Middle frontal gyrus (tissue), 1 donor: ENCODE measurements around the gene KRT86.
A peak's percentile ranks its signal among the peaks of the same experiment; 100 is the strongest.
"Not testable (repeated sequence)": the region's sequence is repeated elsewhere in the genome, so short reads cannot be mapped to it uniquely, and the experiment has no call there.

Experiments
- DNase-seq: peaks from one replicate; pipeline ENCODE4 v3.0.0-alpha.2; 2015; ENCODE audit warnings: low spot score; ENCODE audit errors: extremely low spot score

KRT86 gene

DNA sequence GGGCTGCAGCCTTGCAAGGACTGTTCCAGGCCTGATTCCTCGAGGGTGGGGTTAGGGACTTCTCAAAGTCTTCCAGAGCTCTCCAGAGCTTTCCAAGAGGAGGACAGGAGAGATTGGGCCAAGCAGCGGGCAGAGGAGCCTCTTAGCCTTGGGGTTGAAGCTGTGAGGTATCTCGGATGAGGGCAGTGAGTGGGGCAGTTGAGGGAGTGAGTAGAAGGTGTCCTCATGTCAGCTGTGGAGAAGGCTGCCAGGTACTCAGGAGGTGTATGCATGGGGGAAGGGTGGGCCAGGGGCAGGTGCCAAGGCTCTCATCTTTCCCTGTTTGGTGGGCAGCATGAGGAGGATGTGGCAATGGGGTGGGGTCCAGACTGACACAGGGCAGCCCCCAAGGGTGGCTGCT is 39.0 kb downstream of the KRT86 start:
- DNase-seq = no peak

DNA sequence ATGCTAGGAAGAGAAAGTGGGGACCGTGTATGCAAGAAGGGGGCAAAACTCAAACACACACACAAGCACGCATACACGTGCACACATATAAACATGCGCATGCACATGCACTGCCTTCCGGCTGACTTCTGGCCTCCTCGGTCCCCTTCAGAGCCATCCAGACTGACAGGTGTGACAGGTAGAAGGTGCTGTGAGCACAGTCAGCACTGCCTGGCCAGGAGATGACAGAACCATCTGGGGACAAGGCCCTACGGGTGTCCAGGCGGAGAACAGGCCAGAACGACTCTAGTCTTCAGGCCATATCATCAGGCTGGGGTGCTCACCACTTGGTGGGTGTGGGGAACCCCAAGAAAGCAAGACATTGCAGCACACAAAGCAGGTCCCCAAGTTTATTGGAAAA is 39.5 kb downstream of the KRT86 start:
- DNase-seq = no peak

DNA sequence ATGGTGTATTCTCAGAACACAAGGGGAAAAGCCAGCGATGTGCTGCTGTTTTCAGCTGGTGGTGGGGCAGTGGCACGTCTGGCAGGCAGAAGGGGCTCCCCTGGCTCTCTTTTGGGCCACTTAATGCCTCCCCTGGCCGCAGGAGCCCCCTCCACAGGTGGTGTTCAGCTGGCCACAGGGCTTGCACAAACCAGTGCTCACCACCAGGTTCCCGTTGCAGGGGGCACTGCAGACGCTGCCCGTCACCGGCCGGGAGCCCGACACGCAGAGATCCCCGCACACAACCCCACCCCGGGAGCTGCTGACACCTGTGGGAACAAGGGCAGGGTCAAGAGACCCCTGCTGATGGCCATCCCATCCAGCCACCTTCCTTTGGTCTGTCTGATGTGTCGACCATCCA is 40.1 kb downstream of the KRT86 start:
- DNase-seq = no peak

DNA sequence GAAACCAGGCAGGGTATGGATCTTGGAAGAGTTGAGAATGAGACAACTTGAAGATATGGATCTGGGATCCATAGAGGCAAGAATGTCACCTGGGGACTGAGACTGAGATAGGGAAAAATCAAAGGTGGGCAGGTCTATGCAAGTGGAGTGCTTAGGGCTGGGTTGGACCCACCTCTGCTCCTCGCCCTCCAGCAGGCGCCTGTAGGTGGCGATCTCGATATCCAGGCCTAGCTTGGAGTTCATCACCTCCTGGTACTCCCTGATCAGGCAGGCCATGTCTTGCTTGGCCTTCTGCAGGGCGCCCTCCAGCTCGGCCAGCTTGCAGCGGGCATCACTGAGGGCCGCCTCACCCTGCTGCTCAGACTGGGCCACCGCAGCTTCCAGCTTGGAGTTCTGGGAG is 41.3 kb downstream of the KRT86 start:
- DNase-seq = not testable (repeated sequence)

DNA sequence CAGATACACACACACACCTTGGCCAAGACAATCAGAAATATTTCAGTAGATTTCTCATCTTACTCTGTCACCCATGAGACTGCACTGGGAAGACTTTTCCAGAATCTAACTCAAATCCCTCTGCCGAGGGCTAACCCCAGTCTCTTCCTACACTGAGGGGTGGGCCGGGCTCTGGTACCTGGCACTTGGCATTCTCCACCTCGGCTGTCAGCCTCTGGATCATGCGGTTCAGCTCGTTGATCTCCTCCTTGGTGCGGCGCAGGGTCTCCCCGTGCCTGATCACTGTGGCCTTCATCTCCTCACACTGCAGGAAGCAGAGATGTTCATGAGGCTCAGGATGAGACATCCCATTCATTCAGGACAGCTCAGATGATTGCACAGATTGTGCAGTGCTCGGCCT is 41.8 kb downstream of the KRT86 start:
- no peak for DNase-seq

DNA sequence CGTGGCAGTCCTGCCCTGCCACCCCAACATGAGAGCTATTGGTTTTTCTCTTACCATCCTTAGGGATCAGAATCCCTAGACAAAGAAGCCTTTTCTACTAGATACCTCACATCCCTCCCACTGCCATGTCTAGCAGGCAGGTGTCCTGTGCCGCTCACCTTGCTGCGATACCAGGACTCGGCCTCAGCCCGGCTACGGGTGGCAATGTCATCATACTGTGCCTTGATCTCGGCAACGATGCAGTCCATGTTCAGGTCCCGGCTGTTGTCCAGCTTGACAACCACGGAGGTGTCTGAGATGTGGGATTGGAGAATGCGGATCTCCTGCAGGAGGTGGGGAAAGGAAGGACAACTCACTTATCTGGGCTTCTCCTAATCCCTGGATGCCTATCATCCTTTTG is 42.3 kb downstream of the KRT86 start:
- no peak for DNase-seq

DNA sequence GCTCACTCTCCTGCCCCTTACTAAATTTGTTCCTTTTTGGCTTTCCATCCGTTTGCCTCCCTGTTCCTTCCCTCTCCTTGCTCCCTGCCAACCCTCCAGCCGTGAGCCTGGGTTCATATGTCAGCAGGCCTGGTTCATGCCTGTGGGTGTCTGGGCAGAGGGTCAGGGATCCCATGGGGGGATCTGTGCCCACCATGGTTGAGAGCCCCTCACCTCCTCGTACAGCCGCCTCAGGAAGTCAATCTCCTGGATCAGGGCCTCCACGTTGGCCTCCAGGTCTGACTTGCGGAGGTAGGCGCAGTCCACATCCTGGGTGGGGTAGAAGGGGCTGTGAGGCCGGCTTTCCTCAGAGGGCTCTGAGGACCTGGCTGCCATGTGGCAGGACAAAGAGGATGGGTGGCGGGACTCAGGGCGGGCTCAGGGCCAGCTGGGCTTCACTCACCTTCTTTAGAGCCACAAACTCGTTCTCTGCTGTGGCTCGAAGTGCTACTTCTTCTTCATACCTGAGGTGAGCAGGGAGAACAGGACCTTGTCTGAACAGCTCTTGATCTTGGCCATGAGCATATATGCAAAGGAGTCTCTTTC is 43.1 kb downstream of the KRT86 start:
- DNase-seq = no peak

DNA sequence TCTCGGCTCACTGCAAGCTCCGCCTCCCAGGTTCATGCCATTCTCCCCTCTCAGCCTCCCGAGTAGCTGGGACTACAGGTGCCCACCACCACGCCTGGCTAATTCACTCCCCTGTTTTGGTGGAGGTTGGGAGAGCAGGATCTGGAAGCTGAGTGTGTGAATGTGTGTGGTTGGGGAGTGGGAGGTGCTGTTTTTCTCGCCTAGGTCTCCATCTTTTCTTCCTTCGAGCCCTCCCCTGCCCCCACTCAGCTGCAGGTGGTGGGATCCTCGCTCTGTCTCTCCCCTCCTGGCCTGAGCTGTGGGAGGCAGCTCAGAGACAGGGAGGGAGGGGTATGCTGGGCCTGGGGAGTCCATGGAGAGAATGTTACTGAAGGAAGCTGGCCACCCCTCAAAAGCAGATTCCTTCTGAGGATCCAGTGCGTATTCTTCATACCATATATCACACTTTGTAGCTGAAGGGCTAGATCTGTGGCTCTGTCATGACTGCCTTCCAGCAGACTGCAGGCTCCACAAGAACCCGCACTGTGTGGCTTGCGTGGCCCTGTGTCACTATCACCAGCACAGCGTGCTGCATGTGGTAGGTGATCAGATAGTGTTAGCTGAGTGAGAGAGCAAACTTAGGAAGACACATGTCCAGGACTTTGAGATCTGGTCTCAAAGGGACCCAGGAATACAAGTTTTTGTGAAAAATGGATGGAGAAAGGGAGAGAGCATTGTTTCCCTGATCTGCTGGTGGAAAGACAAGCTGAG is 44.0 kb downstream of the KRT86 start:
- no peak for DNase-seq

DNA sequence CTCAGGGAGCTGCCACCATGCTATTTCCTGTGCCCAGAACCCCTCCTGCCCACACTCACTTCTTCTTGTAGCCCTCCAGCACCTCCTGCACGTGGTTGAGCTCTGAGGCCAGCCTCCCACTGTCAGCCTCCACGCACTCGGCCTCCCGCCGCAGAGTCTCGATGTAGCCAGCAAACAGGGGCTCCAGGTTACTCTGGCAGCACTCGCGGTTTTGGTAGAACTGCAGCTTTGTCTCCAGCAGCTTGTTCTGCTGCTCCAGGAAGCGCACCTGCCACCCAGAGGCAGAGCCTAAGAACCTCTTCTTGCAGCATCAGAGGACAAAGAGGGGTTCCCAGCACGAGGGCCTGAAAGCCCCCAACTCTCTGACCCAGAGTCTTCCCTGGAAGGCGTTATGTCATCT is 44.7 kb downstream of the KRT86 start:
- DNase-seq = no peak

DNA sequence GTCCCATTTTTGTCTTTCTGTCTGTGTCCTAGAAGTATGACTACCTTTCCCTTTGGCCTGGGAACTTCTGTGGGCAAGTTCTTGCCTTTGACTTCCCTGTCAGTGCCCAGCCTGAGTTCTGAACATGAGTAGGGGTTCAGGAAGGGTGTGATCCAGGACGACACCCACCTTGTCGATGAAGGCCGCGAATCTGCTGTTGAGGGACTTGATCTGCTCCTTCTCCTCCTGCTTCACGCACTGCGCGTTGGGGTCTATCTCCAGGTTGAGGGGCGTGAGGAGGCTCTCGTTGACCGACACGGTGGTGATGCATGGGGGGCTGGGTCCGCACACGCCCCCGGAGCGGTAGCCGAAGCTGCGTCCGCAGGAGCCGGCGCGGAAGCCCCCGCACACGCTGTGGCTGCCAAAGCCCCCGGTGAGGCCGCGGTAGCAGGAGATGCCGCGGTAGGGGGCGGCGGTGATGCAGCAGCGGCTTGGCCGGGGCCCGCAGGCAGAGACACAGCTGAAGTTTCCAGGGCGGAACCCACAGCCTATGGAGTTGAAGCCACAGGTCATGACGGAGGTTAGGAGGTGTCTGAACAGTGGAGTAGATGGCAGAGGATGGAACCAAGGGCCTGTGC is 46.4 kb downstream of the KRT86 start, which contains the start of gene KRT83:
TSS of gene KRT83 (minus strand) at position 615 of the 617 bp plus-strand sequence. CDS start at position 552, 63 bp downstream.
- no peak for DNase-seq

DNA sequence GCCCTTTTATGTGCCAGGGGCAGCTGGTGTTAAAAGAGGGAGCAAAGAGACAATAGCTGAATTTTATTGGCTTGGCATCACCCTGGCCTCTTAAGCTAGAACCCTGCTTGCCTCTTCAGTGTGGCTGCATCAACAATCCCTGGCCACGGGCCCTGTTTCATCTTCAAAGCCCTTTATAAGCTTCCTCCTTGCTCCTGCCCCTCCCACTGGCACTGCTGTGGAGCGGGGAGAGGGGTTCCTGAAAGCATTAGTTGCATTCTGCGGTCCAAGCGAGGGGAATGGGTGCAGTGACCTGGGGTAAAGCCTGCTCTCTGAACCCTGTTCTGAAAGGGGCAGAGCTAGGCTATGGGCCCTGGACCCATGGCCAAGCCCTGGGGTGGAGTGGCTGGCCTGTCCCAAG is 47.0 kb downstream of the KRT86 start:
- no peak for DNase-seq

DNA sequence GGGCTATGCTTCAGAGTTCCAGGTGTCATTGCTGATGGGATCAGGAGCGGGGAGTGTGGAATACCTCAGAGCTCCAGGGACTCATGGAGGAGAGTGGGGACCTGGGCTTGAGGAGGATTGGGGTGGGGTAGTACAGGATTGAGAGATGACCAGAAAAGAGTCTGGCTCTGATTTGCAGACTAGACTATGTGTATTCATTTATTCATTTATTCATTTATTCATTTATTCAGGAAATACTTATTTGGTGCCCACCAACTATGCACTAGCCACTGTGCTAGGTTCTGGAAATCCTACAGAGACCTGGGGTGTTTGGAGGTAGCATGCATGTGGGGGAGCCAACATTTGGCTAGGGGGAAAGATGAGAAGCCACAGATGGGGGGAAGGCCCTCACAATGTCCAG is 47.6 kb downstream of the KRT86 start:
- DNase-seq = no peak

DNA sequence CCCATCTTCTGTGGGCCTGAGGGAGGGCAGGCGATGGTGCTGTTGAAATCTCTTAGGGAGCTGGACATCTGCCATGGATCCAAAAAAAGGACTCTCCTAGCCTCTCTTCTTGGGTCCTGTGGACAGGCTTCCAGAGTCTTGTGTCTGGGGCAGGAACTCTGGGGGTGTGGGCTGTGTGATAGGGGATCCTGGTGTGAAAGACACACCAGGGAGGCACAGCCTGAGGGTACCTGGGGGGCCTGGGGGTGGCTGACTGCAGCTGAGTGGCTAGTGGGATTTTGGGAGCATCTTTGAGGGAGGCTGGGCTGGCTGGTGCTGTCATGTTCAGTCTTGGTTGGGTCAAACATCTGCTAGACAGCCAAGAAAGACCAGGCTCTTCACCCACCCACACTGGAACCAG is 48.6 kb downstream of the KRT86 start:
- no peak for DNase-seq

DNA sequence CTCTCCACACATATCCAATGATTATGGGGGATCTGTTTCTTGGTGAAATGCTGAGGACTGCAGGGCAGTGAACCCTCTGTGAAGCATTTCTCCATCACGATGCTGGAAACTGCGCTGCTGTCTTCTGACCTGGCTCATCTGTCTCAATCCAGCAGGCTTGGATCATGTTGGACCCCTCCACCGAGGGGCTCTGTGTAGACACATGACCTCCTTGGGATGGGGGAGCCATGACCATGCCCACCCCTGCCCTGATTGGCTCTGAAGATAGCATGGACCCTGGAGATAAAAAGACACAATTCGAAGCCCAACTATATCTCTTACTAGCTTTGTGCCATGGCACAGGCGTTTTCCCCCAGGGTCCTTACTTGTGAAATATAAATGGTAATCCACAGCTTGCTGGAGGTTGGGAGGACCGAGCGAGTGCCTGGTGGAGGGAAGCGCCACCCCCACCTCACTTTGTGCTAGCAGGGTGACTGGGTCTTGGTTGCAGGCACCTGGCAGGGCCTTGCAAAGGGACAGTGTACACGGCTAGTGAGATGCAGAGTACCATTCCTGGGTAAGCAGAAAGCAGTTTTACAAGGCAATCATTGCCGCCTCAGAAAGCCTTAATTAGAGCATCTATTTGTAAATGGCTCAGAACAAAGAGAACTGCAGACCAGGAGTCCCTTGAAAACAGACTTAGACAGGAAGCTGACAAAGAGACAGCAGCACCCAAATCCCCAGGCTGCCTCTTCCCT is 49.1 kb downstream of the KRT86 start:
- DNase-seq = no peak

DNA sequence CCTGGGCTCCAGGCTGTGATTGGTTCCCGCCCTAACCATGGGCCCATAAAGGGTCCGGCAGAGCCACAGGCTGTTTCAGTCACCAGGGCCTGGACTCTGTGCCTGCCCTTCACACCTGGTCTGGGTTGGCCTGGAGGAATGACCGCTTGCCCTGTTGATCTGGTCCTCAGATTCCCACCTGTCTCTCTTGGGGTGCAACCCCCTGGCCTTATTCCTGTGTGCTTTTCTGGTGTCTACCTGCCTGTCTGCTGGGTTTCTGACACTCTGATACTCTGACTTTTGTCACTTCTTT is 49.7 kb downstream of the KRT86 start:
- DNase-seq = no peak

DNA sequence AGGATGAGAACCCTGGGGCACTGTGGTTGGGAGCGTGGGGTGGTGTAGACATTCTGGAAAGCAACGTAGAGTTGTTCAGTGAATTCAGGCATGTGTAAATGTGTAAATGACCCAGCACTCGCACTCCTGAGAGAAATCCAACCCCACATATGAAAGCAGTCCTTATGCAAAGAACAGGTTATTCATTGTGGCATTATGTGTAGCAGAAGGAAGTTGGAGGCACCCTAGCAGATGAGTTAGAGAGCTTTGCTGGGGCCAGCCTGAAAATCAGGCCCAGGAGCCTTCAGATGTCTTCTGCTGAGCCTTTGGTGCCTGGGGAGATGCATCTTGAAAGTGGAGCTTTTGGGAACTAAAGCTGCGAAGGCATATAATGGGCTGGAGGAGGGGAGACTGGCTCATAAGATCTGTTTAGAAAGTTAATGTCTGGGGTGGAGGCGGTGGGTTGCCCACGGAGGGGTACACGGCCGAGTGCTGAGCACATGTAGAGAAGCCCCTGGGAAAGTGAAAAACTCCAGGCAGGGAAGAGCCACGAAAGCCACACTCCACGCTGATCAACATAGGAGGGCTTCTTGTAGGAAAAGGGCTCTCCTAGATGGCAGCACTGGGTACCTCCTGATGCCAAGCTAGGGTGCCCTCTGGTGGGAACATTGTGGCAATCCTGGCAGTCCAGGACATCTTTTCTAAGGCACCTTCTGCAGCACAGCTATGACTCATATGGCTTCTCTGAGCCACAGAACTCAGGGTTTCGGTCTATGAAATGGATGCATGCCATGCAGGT is 52.8 kb downstream of the KRT86 start:
- peak; percentile 65 for DNase-seq

DNA sequence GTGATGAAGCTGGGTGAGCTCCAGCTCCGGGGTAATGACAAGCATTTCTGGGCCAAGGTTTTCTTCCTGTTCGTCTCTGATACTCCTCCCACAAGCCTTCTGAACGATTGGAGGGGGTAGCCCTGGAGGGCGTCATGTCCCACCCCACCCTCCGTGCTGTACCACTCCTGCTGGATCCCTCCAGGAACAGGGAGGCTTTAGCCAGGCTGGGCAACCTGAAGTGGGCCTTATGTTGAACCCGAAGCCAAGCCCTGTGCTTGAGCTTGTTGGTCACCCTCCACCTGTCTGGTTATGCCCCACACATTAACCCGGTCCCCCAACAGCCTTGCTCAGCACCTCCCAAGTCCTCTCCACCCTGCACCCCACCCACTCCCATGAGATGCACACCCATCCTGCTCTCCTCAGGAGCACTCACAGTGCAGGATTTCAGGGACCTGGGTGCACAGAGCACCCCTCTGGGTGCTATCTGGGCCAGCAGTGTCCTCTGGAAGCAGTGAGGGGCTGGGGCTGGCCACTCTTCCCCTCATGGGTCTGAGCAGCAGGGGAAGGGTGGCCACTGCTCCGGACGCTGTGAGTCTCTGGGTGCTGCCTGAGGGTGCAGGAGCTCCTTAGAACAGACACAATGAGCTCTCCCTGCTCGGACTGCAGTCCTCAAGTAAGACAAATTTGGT is 53.5 kb downstream of the KRT86 start:
- no peak for DNase-seq

DNA sequence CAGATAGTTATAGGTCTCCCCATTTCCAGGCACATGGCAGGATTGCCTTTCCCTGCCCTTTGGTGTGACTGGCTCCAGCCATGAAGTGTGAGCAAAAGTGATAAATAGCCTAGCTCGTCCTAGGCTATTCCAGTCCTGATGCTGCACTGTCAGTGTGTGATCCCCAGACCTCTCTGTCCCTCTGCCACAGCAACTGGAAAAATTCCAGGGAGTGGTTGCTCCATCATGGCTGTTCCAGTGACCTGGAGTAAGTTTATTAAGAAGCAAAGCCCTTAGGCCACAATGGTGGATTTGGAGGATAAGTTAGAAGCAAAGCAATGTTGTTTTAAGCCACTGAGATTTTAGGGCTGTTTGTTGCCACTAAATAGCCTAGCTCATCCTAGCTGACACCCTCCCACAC is 56.6 kb downstream of the KRT86 start:
- no peak for DNase-seq

DNA sequence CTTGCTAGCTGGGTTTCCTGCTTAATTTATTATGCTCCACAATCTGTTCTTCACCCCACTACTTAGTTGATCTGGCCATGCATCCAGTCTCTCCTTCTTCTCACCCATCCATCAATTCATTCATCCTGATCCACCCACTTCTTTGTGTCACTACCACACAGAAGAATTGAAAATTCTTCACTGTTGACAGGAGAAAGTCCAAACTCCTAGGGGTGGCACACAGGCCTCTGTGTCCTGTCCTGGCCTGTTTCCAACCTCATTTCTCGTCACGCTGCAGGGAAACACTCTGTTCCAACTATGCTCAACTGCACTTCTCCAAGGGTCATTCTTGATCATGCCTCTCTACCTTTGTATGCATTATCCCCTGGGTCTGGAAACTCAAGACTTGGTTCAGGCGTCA is 57.4 kb downstream of the KRT86 start:
- DNase-seq = no peak

DNA sequence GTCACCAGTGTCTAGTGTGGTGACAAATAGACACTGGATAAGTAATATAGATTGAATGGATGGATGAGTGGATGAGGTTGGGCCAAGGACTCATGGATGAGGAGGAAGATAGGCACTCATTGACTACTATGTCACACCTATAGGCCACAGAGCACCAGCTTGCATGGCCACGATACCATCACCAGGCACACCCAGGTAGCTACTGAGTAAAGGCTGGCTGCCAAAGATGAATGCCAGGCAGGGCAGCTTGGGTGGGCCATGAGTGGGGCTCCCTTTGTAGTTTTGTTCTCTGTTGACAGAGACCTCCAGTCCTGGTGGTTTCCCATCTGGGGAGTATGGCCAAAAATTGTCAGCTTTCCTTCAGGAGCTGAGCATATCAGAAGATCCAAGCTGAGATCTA is 57.9 kb downstream of the KRT86 start:
- DNase-seq = no peak

DNA sequence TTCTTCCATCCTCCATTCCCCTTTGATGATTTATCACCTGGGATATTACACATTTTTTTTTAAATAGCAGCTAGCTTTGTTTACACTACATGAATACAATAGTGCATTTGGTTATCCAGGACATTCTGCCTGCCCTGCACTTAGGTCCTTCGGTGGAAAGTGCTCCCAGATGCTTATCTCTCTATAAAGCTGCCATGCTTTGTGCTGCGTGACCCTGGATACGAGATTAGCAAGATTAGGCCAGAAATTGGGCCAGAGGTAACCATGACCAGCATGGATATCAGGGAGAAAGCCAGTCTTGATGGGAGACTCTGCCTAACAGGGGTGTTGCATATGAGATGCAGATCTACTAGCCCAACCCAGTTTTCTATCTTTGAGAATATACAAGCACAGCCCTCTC is 58.9 kb downstream of the KRT86 start:
- no peak for DNase-seq
